ENCODE data around the gene SLC25A1.

DNA sequence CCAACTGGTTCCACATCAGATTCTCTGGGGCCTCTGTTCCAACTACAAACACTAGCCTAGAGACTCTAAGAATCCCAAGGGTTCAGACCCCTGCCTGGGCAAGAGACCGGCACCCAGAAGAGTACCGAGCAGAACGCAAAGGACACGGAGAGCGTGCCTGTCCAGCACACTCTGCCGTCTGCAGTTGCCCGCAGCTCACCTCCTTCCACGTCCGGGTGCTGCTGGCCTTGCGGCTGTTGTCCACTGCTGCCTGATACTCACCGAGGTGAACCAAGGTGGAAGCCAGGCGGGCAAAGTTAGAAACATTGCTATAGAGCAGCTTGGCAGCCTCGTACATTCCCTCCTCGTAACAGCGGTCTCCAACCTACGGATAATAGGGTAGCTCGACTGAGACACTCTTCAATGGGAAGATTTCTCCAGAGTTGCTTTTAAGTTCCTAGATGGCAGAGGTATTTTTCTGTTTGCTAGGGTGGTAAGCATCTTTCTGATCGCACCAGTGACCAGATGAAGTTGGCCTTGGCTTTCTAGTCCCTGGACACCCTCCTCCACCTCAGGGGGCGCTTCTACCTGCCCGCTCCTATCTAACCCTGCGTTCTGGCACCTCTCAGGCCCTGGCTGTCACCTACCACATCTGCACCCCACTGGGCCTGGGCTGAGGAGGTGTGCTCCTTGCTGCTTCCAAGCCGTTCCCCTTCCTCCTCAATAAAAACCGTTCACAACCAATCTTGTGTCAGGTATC lies 22.8 kb upstream of the SLC25A1 start:
- no peak for TF ChIP-seq POLR2A (IDR thresholded peaks at IDR 0.05; ENCODE audit: low read length)
- no peak for TF ChIP-seq GATA1 (IDR thresholded peaks at IDR 0.05; ENCODE audit: low read depth, low read length)

Measured in erythroblast (primary cell).